HK-2 (cell line): ENCODE results near the gene ATRIP.
A peak's percentile ranks its signal among the peaks of the same experiment; 100 is the strongest.
"Not testable (repeated sequence)": the region's sequence is repeated elsewhere in the genome, so short reads cannot be mapped to it uniquely, and the experiment has no call there.

Experiments used
- DNase-seq: peaks from one replicate; pipeline ENCODE4 v3.0.0-alpha.2; 2018; ENCODE audit not compliant: unreplicated experiment

The ATRIP gene

DNA sequence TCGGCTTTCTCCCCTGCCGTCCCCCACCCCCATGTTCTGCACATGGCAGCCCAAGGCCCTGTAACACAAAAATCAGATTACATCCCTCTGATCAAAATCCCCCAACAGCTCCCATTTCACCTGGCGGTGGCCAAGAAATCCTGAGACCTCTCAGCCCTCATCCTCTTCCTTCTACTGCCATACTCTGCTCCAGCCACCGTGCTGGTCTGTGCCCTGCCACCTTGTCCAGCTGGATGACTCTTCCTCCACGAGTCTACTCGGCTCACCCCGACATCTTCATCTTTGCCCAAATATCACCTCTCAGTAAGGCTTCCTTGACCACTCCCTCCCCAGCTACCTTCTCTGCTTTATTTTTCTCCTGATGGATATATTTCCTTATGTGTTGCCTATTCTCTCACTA, 9.7 kb upstream of the ATRIP start:
- DNase-seq: no peak

DNA sequence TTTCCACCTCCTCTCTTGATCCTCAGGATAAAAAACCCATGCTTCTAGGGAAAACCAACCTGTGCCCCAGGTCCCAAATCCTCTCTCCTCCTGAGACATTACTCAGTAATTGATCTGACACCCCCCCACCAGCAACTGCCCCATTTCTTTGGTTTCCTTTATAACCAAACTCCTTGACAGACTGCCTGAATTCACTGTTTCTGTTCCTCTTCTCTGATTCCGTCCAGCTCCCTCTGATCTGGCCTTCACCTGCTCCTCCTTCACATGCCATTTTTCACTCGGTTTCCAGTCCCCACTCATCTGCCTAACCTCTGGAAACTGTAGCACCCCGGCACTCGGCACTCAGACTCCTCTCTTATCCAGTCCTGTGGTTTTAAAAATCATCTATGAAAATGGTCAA, 8.7 kb upstream of the ATRIP start:
- no peak for DNase-seq

DNA sequence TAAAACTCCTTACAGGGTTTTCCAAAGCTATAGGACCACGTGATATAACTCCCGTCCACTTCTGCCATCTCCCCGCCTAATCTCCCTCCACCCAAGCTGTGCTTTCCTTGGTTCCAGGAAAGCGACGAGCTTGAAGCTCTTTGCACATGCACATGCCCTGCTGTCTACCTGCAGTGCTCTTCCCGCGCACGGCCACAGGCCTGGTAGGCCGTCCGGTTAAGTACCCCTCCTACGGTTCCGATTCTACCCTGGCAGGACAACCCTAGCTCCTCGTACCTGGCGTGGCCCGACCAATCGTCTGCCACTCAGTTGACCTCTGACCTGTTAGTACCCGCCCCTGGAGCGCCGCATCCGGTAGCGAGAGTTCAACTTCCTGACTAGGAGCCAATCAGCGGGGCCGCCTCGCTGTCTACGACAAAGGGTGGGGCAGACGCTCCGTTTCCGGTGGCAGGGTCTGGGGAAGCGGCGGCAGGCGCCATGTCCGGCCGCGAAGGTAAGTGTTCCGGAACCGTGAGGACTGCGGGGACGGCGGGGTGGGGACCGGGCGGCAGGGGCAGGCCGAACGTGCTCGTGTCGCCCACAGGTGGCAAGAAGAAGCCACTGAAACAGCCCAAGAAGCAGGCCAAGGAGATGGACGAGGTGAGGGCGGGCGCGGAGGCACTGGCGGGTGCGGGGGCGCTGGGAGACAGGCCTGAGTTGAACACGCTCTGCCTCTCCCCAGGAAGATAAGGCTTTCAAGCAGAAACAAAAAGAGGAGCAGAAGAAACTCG, 6.5 kb upstream of the ATRIP start, which contains the start of the genes CCDC51 and TMA7:
Gene CCDC51, minus strand, starts transcription at position 300 of the 770 bp plus-strand sequence. CDS start 4,991 bp downstream, outside the sequence.
Gene TMA7, plus strand, starts transcription at position 438 of the 770 bp plus-strand sequence. Its CDS starts 40 bp downstream, at position 478.
- DNase-seq: peak; percentile 95

DNA sequence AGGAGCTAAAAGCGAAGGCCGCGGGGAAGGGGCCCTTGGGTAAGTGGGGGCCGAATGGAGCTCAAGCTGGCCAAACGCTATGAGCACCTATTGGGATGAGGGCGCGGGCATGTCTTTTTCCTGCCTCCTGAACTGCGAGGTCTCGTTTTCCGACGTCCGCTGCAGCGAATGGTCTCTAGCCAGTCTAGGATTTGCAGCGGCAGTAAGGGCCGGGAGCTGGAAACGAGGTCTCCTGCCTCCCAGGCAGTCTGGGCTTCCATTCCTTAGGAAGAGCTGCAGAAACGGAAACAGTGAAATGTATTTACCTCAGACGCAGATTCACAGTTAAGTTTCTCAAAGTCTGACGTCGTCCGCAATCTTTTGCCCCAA, 6.0 kb upstream of the ATRIP start:
- no peak for DNase-seq

DNA sequence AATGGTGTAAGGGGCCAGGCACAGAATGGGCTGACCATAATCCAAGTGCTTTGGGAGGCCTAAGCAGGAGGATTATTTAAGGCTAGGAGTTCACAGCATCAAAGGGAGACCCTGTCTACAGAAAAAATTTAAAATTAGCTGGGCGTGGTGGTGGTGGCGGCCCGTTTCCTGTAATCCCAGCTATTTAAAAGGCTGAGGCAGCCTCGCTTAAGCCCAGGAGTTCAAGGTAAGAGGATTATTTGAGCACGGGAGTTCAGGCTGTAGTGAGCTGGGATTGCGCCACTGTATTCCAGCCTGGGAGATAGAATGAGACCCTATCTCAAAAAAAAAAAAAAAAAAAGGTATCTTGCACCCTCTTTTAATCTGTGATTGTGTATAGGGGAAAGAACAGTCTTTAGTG, 4.6 kb upstream of the ATRIP start:
- no peak for DNase-seq

DNA sequence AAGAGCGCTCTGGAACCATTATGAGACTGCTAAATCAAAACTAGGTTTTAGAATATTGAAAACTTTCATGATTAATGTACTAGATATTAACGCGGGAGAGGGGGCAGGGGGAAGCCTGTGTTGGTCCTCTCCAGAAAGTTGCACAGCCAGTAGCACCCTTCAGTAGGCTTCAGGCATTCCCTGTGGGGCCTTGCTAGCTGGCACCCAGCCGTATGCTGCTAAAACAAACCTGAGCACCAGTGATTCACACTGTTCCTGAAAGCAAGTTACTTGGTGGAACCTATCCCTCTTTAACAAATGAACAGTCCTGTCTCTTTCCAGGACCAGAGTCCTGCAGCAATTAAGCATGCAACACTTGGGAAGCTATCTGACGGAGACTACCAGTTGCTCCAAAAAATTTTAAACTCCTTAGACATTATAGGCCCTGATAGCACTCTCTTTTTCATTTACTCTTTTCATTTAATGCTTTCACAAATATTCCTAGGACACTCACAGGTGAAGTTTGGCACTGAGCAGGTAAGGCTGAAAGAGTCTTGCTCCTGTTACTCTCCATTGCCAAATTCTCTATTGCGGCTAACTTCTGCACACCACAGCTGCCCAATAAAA, 1.2 kb upstream of the ATRIP start:
- no peak for DNase-seq

DNA sequence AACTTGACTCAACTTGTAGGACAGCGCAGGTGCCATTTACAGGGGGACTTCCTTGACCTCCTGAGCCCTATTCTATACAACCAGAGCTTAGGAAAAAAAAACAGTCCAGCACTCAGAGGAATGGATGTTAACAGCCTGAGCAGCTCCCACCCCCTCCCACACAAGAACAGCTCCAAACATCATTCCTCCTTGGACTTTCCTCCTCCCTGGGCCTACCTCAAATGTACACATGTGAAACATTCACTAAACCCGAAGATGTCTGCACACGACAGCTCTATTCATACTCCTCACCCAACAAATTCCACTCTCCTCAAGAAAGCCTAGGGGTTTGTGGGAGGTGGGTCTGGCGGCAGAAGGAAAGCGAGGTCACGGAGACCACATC, 503 bp upstream of the ATRIP start:
- DNase-seq: no peak

DNA sequence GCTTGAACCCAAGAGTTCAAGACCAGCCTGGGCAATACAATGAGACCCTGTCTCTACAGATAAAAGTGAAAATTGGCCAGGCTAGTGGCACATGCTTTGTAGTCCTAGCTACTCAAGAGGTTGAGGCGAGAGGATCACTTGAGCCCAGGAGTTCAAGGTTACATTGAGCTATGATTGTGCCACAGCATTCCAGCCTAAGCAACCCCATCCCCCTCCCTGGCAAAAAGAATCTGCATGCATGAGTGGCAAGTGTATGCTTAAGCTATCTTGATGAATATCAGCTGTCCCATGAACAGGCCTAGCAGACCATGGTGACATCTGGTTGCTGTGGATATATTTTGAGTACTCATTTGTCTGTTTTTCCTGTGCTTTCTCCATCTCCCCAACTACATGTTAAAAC, 4.7 kb downstream of the ATRIP start:
- no peak for DNase-seq

DNA sequence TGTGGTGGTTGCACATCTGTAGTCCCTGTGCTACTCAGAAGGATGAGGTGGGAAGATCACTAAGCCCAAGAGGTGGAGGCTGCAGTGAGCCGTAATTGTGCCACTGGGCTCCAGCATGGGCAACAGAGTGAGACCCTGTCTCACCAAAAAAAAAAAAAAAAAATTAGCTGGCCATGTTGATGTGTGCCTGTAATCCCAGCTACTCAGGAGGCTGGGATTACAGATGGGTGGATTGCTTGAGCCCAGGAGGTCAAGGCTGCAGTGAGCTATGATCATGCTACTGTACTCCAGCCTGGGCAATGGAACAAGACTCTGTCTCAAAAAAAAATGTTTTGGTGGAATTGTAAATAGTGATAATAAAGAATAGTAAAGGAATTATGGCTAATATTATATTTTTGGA, 9.9 kb downstream of the ATRIP start:
- DNase-seq: no peak

DNA sequence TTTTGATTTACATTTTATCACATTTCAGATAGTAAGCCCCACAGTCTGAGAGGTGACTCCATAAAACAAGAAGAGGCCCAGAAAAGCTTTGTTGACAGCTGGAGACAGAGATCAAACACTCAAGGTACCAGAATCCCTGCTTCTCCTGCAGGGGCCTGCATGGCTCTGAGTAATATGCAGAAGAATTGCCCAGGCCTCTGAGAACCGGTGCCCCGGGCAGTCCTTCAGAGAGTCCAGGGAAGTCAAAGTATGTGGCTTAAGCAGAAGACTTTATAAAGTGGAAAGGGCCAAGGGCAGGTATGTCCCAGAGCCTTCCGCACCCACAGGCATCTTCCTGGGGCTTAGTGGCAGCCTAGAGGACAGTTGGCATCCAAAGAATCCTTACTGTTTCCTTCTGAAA, 12.8 kb downstream of the ATRIP start:
- DNase-seq: no peak

DNA sequence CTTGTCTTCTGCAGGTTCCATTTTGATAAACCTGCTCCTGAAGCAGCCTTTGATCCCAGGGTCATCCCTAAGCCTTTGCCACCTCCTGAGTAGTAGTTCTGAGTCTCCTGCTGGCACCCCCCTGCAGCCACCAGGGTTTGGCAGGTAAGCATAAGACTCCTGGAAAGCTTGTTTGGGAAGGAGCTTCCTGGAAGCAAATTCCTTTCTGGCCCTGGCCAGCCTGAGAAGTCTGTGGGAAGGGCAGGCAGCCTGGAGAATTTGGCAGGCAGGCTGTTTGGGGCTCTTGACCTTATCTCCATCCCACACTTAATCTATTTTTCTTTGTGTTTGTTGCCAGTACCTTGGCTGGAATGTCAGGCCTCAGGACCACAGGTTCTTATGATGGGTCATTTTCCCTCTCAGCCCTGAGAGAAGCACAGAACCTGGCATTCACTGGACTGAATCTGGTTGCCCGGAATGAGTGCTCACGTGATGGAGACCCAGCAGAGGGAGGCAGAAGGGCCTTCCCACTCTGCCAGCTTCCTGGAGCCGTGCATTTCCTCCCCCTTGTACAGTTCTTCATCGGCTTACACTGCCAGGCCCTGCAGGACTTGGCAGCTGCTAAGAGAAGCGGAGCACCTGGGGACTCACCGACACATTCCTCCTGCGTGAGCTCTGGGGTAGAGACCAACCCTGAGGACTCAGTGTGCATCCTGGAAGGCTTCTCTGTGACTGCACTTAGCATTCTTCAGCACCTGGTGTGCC, 13.4 kb downstream of the ATRIP start:
- no peak for DNase-seq

DNA sequence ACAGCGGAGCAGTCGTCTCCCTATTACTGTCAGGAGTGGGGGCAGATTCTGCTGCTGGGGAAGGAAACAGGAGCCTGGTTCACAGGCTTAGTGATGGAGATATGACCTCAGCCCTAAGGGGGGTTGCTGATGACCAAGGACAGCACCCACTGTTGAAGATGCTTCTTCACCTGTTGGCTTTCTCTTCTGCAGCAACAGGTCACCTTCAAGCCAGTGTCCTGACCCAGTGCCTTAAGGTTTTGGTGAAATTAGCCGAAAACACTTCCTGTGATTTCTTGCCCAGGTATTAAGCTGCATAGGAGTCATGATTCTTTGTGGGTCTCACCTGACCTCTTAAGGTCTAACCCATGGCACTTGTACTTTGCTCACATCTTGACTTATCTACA, 14.0 kb downstream of the ATRIP start:
- DNase-seq: no peak

DNA sequence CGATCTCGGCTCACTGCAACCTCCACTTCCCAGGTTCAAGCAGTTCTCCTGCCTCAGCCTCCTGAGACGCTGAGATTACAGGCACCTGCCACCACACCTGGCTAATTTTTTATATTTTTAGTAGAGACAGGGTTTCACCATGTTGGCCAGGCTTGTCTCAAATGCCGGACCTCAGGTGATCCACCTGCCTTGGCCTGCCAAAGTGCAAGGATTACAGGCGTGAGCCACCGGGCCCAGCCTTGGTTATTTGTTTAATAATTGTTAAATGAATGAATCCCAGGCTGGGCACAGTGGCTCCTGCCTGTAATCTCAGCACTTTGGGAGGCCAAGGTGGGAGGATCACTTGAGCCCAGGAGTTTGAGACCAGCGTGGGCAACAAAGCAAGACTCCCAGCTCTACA, 15.2 kb downstream of the ATRIP start:
- DNase-seq: not testable (repeated sequence)

DNA sequence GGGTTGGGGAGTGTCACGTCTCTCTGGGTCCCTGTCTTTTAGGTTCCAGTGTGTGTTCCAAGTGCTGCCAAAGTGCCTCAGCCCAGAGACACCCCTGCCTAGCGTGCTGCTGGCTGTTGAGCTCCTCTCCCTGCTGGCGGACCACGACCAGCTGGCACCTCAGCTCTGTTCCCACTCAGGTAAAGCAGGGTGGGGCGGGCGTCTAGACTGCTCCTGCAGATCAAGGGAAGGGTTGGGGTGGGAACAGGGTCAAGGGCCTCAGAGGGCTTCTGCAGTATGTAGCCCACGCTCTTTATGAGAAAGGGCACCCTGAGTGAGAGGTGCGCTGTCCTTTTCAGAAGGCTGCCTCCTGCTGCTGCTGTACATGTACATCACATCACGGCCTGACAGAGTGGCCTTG, 17.2 kb downstream of the ATRIP start:
- DNase-seq: no peak

DNA sequence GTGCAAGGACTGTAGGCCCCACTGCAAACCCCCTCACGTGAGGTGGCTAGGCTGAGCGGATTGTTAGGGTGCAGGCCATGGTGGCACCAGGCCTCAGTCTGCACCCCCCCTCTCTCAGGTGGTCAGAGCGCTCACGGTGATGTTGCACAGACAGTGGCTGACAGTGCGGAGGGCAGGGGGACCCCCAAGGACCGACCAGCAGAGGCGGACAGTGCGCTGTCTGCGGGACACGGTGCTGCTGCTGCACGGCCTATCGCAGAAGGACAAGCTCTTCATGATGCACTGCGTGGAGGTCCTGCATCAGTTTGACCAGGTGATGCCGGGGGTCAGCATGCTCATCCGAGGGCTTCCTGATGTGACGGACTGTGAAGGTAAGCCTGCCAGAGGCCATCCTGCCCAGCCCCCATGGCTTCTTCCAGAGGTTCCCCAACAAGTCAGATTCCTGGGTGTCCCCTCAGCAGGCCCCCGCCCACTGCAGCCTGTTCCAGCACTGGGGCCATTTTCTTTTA, 18.2 kb downstream of the ATRIP start:
- no peak for DNase-seq

DNA sequence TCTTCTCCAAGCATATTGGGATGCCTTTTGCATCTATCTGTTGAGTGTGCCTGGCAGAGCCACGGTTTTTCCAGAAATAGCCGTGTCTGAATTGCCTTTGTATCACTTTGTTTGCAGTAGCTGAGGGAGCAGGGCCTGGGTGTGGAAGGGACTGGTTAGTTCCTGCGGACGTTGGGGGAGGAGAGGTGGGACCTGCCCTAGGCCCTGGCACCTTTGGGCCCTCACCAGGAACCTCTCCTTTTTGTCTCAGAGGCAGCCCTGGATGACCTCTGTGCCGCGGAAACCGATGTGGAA, 18.6 kb downstream of the ATRIP start:
- DNase-seq: no peak

DNA sequence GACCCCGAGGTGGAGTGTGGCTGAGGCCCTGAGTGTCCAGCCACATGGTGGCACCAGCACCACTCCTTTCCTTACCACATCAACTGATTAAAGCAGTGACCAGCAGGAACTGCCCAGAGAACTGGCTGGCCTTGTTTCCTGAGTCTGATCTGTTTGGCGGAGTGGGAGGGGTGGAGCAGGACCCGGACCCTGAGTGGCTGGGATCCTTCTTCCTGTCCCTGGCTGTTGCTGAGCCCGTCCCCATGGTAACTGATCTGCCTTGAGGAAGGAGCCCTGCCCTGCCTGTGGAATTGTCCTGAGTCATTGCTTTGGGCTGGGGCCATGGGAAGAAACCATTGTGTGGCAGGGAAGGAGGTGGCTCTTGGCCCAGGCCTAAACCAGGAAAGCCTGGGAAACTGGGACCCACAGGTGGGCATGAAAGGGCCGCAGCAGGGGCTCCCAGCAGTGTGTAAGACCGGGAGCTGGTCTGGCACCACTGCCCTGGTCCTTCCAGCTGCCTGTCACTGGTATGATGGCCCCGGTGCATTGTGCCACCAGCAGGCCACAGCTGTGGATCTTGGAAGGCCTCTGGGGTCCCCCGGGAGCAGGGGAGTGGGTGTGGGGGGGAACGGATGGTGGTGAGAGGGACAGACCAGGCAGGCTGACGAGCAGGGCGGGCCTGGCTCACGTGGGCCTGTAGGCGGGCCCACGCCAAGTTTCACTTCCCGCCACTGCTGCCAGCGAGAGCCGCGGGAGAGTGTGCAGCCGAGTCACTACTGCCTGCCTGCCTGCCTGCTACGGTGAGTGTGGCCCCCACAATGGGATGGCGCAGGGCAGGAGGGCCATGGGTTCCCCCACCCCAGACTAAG, 19.2 kb downstream of the ATRIP start:
- DNase-seq: peak; percentile 94

DNA sequence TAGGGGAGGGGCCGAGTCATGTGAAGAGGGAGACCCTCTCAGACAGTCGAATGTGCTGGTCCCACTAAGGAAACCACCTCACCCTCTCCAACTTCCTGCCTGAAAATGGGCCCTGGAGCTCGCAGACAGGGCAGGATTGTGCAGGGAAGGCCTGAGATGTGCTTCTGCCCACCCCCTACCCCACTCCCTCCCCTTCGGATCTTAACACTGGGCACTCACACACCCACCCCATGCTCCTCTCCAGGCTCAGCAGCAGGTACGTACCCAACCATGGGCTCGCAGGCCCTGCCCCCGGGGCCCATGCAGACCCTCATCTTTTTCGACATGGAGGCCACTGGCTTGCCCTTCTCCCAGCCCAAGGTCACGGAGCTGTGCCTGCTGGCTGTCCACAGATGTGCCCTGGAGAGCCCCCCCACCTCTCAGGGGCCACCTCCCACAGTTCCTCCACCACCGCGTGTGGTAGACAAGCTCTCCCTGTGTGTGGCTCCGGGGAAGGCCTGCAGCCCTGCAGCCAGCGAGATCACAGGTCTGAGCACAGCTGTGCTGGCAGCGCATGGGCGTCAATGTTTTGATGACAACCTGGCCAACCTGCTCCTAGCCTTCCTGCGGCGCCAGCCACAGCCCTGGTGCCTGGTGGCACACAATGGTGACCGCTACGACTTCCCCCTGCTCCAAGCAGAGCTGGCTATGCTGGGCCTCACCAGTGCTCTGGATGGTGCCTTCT, 20.0 kb downstream of the ATRIP start:
- DNase-seq: no peak

DNA sequence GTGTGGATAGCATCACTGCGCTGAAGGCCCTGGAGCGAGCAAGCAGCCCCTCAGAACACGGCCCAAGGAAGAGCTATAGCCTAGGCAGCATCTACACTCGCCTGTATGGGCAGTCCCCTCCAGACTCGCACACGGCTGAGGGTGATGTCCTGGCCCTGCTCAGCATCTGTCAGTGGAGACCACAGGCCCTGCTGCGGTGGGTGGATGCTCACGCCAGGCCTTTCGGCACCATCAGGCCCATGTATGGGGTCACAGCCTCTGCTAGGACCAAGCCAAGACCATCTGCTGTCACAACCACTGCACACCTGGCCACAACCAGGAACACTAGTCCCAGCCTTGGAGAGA, 20.5 kb downstream of the ATRIP start:
- no peak for DNase-seq

DNA sequence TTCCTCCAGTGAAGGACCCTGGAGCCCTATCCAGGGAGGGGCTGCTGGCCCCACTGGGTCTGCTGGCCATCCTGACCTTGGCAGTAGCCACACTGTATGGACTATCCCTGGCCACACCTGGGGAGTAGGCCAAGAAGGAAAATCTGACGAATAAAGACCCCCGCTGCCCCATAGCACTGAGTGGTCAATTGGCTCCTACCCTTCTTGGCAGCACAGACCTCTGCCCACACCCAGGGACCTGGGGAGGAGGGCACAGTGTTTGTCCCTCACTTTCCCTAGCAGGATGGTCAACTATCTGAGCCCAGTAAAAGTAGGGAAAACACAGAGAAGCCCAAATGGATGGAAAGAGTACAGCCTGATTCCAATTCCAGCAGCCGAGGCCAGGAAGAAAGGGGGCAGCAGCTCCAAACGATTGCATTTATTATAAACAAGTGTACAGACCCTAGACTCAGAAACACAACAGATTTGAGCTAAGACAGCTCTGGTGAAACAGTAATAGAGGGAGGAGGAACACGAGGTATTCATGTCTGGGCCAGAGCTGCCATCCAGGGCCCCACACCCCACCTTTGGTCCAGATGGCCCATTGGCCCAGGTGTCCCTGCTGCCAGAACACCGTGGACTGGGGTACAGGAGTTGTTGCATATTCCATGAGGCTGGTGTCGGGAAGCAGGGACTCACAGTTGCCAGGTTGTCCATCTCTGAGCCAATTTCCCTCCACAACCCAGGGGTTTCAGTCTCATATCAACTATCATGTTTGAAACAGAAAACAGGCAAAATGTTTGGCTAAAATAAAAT, 21.1 kb downstream of the ATRIP start:
- DNase-seq: no peak

DNA sequence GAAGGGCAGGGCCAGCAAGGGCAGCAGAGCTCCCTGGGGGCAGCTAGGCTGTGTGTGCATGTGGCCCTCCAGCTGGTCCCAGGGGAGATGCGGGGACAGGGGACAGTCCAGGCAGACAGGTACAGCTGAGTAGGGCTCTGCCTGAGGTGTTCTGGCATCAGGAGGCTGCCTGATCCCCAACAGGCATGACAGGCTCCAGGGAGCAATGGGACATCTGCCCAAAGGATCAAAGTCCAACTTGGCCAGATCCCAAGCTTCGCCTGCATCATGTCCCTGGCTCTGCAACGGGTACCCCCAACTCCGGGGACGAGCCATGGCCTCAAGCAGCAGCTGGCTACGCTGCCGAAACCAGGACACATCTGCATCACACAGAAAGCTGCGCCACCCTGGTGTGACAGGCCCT, 21.8 kb downstream of the ATRIP start:
- DNase-seq: no peak
